Activated gamma-delta T cell (primary cell): ENCODE measurements around the gene NRXN3.

Source experiments
- DNase-seq: peaks from one replicate; lab custom pipeline; 2025; lab: John Stamatoyannopoulos, UW

NRXN3 gene

GRCh38 chr14:79284621-79285020 lies 1114.4 kb downstream of the NRXN3 start:
- no peak for DNase-seq

- no peak for DNase-seq
These were observed 1115.1 kb downstream of the NRXN3 start for GRCh38 chr14:79285263-79285662.

- DNase-seq = no peak
These were observed 1117.8 kb downstream of the NRXN3 start for GRCh38 chr14:79287976-79288375.

GRCh38 chr14:79293482-79294177 lies 1123.5 kb downstream of the NRXN3 start:
- no peak for DNase-seq

- DNase-seq = no peak
These were observed 1124.3 kb downstream of the NRXN3 start for GRCh38 chr14:79294499-79294898.

- DNase-seq = no peak
These were observed 1125.2 kb downstream of the NRXN3 start for GRCh38 chr14:79295385-79295784.

- no peak for DNase-seq
These were observed 1128.2 kb downstream of the NRXN3 start for GRCh38 chr14:79298373-79298772.

- DNase-seq = no peak
These were observed 1129.0 kb downstream of the NRXN3 start for GRCh38 chr14:79299162-79299561.

- DNase-seq = no peak
These were observed 1134.1 kb downstream of the NRXN3 start for GRCh38 chr14:79304279-79304678.

GRCh38 chr14:79306546-79306945 lies 1136.4 kb downstream of the NRXN3 start:
- no peak for DNase-seq

GRCh38 chr14:79318371-79318770 lies 1148.2 kb downstream of the NRXN3 start:
- DNase-seq = no peak

GRCh38 chr14:79320561-79320960 lies 1150.4 kb downstream of the NRXN3 start:
- no peak for DNase-seq

GRCh38 chr14:79321070-79321469 lies 1150.9 kb downstream of the NRXN3 start:
- DNase-seq = no peak

GRCh38 chr14:79325071-79325470 lies 1154.9 kb downstream of the NRXN3 start:
- no peak for DNase-seq

GRCh38 chr14:79325557-79325956 lies 1155.4 kb downstream of the NRXN3 start:
- no peak for DNase-seq

GRCh38 chr14:79328863-79329262 lies 1158.7 kb downstream of the NRXN3 start:
- no peak for DNase-seq

GRCh38 chr14:79331830-79332229 lies 1161.7 kb downstream of the NRXN3 start:
- no peak for DNase-seq

- no peak for DNase-seq
These were observed 1162.5 kb downstream of the NRXN3 start for GRCh38 chr14:79332504-79333197.

GRCh38 chr14:79333198-79333546 lies 1163.0 kb downstream of the NRXN3 start:
- no peak for DNase-seq

GRCh38 chr14:79334272-79334671 lies 1164.1 kb downstream of the NRXN3 start:
- DNase-seq = no peak

GRCh38 chr14:79337761-79338160 lies 1167.6 kb downstream of the NRXN3 start:
- no peak for DNase-seq

GRCh38 chr14:79342942-79343341 lies 1172.8 kb downstream of the NRXN3 start:
- no peak for DNase-seq

- no peak for DNase-seq
These were observed 1180.8 kb downstream of the NRXN3 start for GRCh38 chr14:79351011-79351410.
